Heart right ventricle (tissue), 16 donors: Measurements from ENCODE around the gene GAGE13. TPM values are rescaled to one million over a fixed set of nuclear protein-coding genes. Genes with fewer than 3 reads are reported as not detected.
"Not testable (repeated sequence)": the region's sequence is repeated elsewhere in the genome, so short reads cannot be mapped to it uniquely, and the experiment has no call there.

Source experiments
- ATAC-seq, 8 donors: fragments of 200-7000 bp; cut with Tn5 transposase; one replicate each; pipeline ENCODE4 v1.9.1; 2020; ENCODE audit warnings: mild to moderate bottlenecking in 8 of 8, moderate library complexity in 8 of 8, moderate number of reproducible peaks in 1 of 8
- DNase-seq, 2 donors: peaks; one replicate each; pipeline ENCODE4 v3.0.0-alpha.2; 2020
- H3K27ac ChIP-seq, 10 donors: fragments of 200-600 bp; sonication (generic) in 2 of 10; one replicate each; pipeline versions ENCODE4 v1.5.0 to v1.8.0; 2020 to 2022; ENCODE audit warnings: mild to moderate bottlenecking in 3 of 10
- H3K27me3 ChIP-seq, 7 donors: fragments of 200-600 bp; one replicate each; pipeline ENCODE4 v1.8.0; 2021 to 2022; ENCODE audit warnings: mild to moderate bottlenecking in 2 of 7
- H3K36me3 ChIP-seq, 9 donors: fragments of 200-600 bp; sonication (generic) in 1 of 9; one replicate each; pipeline versions ENCODE4 v1.5.0 to v1.8.0; 2020 to 2022; ENCODE audit warnings: mild to moderate bottlenecking in 2 of 9
- H3K4me1 ChIP-seq, 9 donors: fragments of 200-600 bp; sonication (generic) in 1 of 9; one replicate each; pipeline versions ENCODE4 v1.5.0 to v1.8.0; 2020 to 2022; ENCODE audit warnings: mild to moderate bottlenecking in 4 of 9
- H3K4me3 ChIP-seq, 10 donors: fragments of 200-600 bp; sonication (generic) in 2 of 10; one replicate each; pipeline versions ENCODE4 v1.5.0 to v1.8.0; 2020 to 2022; ENCODE audit warnings: mild to moderate bottlenecking in 7 of 10, moderate library complexity in 2 of 10
- H3K9me3 ChIP-seq, 11 donors: fragments of 200-600 bp in 10 of 11; sonication (generic) in 2 of 11; one replicate each; pipeline versions ENCODE4 v1.5.0 to v1.8.0; 2013 to 2022; ENCODE audit warnings: mild to moderate bottlenecking in 2 of 11, control low read depth in 1 of 11, moderate library complexity in 1 of 11
- CTCF ChIP-seq, 9 donors: fragments of 200-600 bp; sonication (generic) in 2 of 9; IDR thresholded peaks; one replicate each; pipeline versions ENCODE4 v1.5.0 to v1.8.0; 2021 to 2022; ENCODE audit warnings: antibody characterized with exemption in 9 of 9, mild to moderate bottlenecking in 5 of 9, moderate library complexity in 1 of 9
- WGBS, 2 donors: extraction: QIAGEN DNeasy Blood & Tissue Kit; methylation state at CpG; one replicate each; pipeline ENCODE4 v1.1.7; 2013; ENCODE audit warnings: inconsistent platforms in 1 of 2; 5-methylcytosine and 5-hydroxymethylcytosine counted together
- intact Hi-C, 10 donors: fragments of 100-400 bp; cut with DNase I; formaldehyde crosslinking; loops; one replicate each; pipeline versions ENCODE4 v1.11.1 to v1.14.2; 2022
- polyA plus RNA-seq, 2 donors: library from polyadenylated mRNA; stranded (reverse); fragments of 200-250 nt; gene quantifications; one replicate each; pipeline ENCODE4 v1.2.3, GENCODE V29; 2013
- total RNA-seq, 10 donors: library from RNA; stranded (reverse); fragmentation: NEBNext Ultra II Directional in 3 of 10; extraction: Animal tissue kit (Norgen Biotek cat#: 25700) in 3 of 10; gene quantifications; one replicate each; pipeline versions ENCODE4 v1.2.1 to v1.2.4, GENCODE V29; 2021 to 2023
- donor health status: Arrhythmogenic right ventricular cardiomyopathy.
- donor health status: ischemic (EF 13 %, LVEDD 7.1; RV severe dilation, severe dysfunction).
- donor health status: healthy with polysubstance abuse.
- donor health status: DM: no; HTN: yes; CAD: no.
- donor health status: DM: no; HTN: no; CAD: no.
- donor health status: ischemic (EF 25% LVEDD 6.9; RV normal size, moderate dysfunction).
- donor health status: ischemic (EF 25% LVEDD 5.7; RV mildly dilated, moderate dysfunction).
- donor health status: healthy.
- donor health status: DM: yes; HTN: yes; CAD: no.
- donor health status: Ischemic cardiomyopathy.
- donor health status: ischemic (EF 35%, LVEDD 5.7; RV mildly dilated, moderate dysfunction).
- donor health status: nonischemic (EF 11% LVEDD 7.7; RV severe dilation, severe dysfunction).
- donor health status: DM: yes; HTN: yes; CAD: no.
- donor health status: PGD.
- donor health status: ischemic (EF 29% LVEDD 5.4; RV normal size, mild dysfunction).
- donor health status: nonischemic (EF 23%, LVEDD 6.1; RV moderate dilation, normal function).

The GAGE13 gene
- total and polyA plus RNA-seq, 12 donors: not detected

- H3K27ac ChIP-seq: no peak overlapping the region
- peak overlapping the region in 1 of 10 donors; percentile 48 for H3K4me3 ChIP-seq
- no peak for ATAC-seq
Observed at GRCh38 chrX:49310371-49310770, 21.0 kb upstream of the GAGE13 start.

GRCh38 chrX:49312176-49312575 lies 19.2 kb upstream of the GAGE13 start:
- Histone ChIP-seq H3K9me3 (no peaks in the 10 kb centered on the region), H3K27ac (no peak overlapping the region), H3K4me1 (peaks cover 0 to 21% (median 5%) of the 10 kb centered on the region in 9 donors), H3K27me3 (no peaks in the 10 kb centered on the region), H3K4me3 (no peak overlapping the region), H3K36me3 (no peaks in the 10 kb centered on the region)
- no peak for DNase-seq
- intact Hi-C loops: no loop called here
- no peak for ATAC-seq
- 79 to 82% methylated on average over 2 of the region's 2 CpGs for WGBS, 2 donors
- TF ChIP-seq CTCF (IDR thresholded peaks at IDR 0.05): no peak

More at GRCh38 chrX:49310371-49310770, 21.0 kb upstream of the GAGE13 start:
- H3K4me1 ChIP-seq: peaks cover 0 to 21% (median 5%) of the 10 kb centered on the region in 9 donors
- WGBS, 2 donors: 49 to 66% methylated on average over 18 of the region's 18 CpGs
- no peak for TF ChIP-seq CTCF (IDR thresholded peaks at IDR 0.05)
- H3K27me3 ChIP-seq: no peaks in the 10 kb centered on the region
- DNase-seq: no peak
- H3K36me3 ChIP-seq: no peaks in the 10 kb centered on the region
- no peaks in the 10 kb centered on the region for H3K9me3 ChIP-seq
- intact Hi-C loops: no loop called here

GRCh38 chrX:49316085-49316484 lies 15.3 kb upstream of the GAGE13 start:
- DNase-seq: no peak
- intact Hi-C loops: no loop called here
- ATAC-seq: no peak
- H3K27me3 ChIP-seq: no peaks in the 10 kb centered on the region
- H3K36me3 ChIP-seq: no peaks in the 10 kb centered on the region
- H3K4me1 ChIP-seq: no peaks in the 10 kb centered on the region
- TF ChIP-seq CTCF (IDR thresholded peaks at IDR 0.05): no peak
- WGBS, 2 donors: 43 to 48% methylated on average over 4 of the region's 4 CpGs
- no peak overlapping the region for H3K27ac ChIP-seq
- no peak overlapping the region for H3K4me3 ChIP-seq
- H3K9me3 ChIP-seq: no peaks in the 10 kb centered on the region

- no CpG with 5 or more reads among the region's 16 CpGs for WGBS, 2 donors
- H3K27me3 ChIP-seq, H3K36me3 ChIP-seq, intact Hi-C loops, H3K4me1 ChIP-seq, H3K27ac ChIP-seq, H3K4me3 ChIP-seq, ATAC-seq, DNase-seq, H3K9me3 ChIP-seq: not testable (repeated sequence)
Observed at GRCh38 chrX:49321737-49322136, 9.6 kb upstream of the GAGE13 start, which contains the start of gene GAGE12J. TSS of gene GAGE12J (plus strand) at chrX:49322037. CDS start at chrX:49323194, 1,157 bp downstream.

- intact Hi-C loops: not testable (repeated sequence)
- no CpG with 5 or more reads among the region's 27 CpGs for WGBS, 2 donors
Observed at GRCh38 chrX:49322266-49322665, 9.1 kb upstream of the GAGE13 start.

GRCh38 chrX:49323735-49324134 lies 7.6 kb upstream of the GAGE13 start:
- H3K4me1 ChIP-seq, H3K27me3 ChIP-seq, H3K4me3 ChIP-seq, H3K9me3 ChIP-seq, H3K27ac ChIP-seq, DNase-seq, H3K36me3 ChIP-seq, intact Hi-C loops, ATAC-seq: not testable (repeated sequence)
- 83% methylated on average over 1 of the region's 7 CpGs; no CpG with 5 or more reads in 1 of the 2 donors for WGBS, 2 donors

More at GRCh38 chrX:49322266-49322665, 9.1 kb upstream of the GAGE13 start:
- not testable (repeated sequence) for H3K4me3 ChIP-seq, H3K27ac ChIP-seq, H3K4me1 ChIP-seq, H3K9me3 ChIP-seq, ATAC-seq, DNase-seq, H3K36me3 ChIP-seq, H3K27me3 ChIP-seq

GRCh38 chrX:49330421-49330820 lies 961 bp upstream of the GAGE13 start:
- H3K4me1 ChIP-seq, intact Hi-C loops, H3K27ac ChIP-seq, H3K36me3 ChIP-seq, ATAC-seq, H3K9me3 ChIP-seq, H3K27me3 ChIP-seq, H3K4me3 ChIP-seq, DNase-seq: not testable (repeated sequence)
- 91 to 95% methylated on average over 3 of the region's 11 CpGs for WGBS, 2 donors

- H3K36me3 ChIP-seq, ATAC-seq, H3K9me3 ChIP-seq, H3K27ac ChIP-seq, H3K27me3 ChIP-seq, H3K4me3 ChIP-seq, DNase-seq, intact Hi-C loops, H3K4me1 ChIP-seq: not testable (repeated sequence)
- no CpG with 5 or more reads among the region's 26 CpGs for WGBS, 2 donors
Observed at GRCh38 chrX:49331841-49332240, 459 bp downstream of the GAGE13 start.

GRCh38 chrX:49341449-49341848 lies 10.1 kb downstream of the GAGE13 start:
- H3K9me3 ChIP-seq, H3K27me3 ChIP-seq, ATAC-seq, DNase-seq, H3K4me1 ChIP-seq, H3K27ac ChIP-seq, H3K4me3 ChIP-seq, intact Hi-C loops, H3K36me3 ChIP-seq: not testable (repeated sequence)
- 94% methylated on average over 13 of the region's 24 CpGs; no CpG with 5 or more reads in 1 of the 2 donors for WGBS, 2 donors
